ENCODE measurements around the gene SULT1A1. TPM values are rescaled to one million over a fixed set of nuclear protein-coding genes. Genes with fewer than 3 reads are reported as not detected.
A peak's percentile ranks its signal among the peaks of the same experiment; 100 is the strongest.

SULT1A1 gene
- total and polyA plus RNA-seq, 2 of the 13 experiments (the other 11 are each of a cell fraction or from before 2014, with no cell fraction given) = 114 to 147 TPM

GRCh38 chr16:28609631-28610594, at the start of gene SULT1A1 (continued):
- 0 out of 2 replicates have a peak, but pooled peaks have one; percentile 38 for TF ChIP-seq ZNF609 (CRISPR knock-in tag; IDR thresholded peaks at IDR 0.05; ENCODE audit: borderline replicate concordance)
- no peak for TF ChIP-seq KDM4B (CRISPR knock-in tag; IDR thresholded peaks at IDR 0.05)
- no peak for TF ChIP-seq SMARCE1 (IDR thresholded peaks at IDR 0.05; ENCODE audit: borderline replicate concordance)
- TF ChIP-seq AFF4 (CRISPR knock-in tag; IDR thresholded peaks at IDR 0.05) = no peak; the same call in 1 of the 2 replicates
- TF ChIP-seq IRF1 (CRISPR knock-in tag; IDR thresholded peaks at IDR 0.05; ENCODE audit: low read depth) = 0 out of 2 replicates have a peak, but pooled peaks have one; percentile 64
- peak; percentile 68; the same call in 1 of the 2 replicates for TF ChIP-seq JUND (CRISPR knock-in tag; IDR thresholded peaks at IDR 0.05)
- TF ChIP-seq NFE2L1 (CRISPR knock-in tag; IDR thresholded peaks at IDR 0.05; ENCODE audit: borderline replicate concordance) = no peak; the same call in 1 of the 2 replicates
- TF ChIP-seq XBP1 (CRISPR knock-in tag; IDR thresholded peaks at IDR 0.05) = no peak
- TF ChIP-seq YEATS4 (CRISPR knock-in tag; IDR thresholded peaks at IDR 0.05; ENCODE audit: borderline replicate concordance) = peak; percentile 79
- TF ChIP-seq ZNF430 (CRISPR knock-in tag; IDR thresholded peaks at IDR 0.05) = no peak
- no peak for TF ChIP-seq ZSCAN20 (CRISPR knock-in tag; IDR thresholded peaks at IDR 0.05; ENCODE audit: borderline replicate concordance)
- peak; percentile 20 for TF ChIP-seq RBM39 (IDR thresholded peaks at IDR 0.05; ENCODE audit: low read depth, low read length, poor library complexity, severe bottlenecking)
- no peak for TF ChIP-seq ZBTB14 (CRISPR knock-in tag; IDR thresholded peaks at IDR 0.05)
- TF ChIP-seq PBX3 (CRISPR knock-in tag; IDR thresholded peaks at IDR 0.05; ENCODE audit: borderline replicate concordance) = no peak
- TF ChIP-seq ZNF567 (CRISPR knock-in tag; IDR thresholded peaks at IDR 0.05; ENCODE audit: borderline replicate concordance) = 0 out of 2 replicates have a peak, but pooled peaks have one; percentile 20
